ENCODE data around the gene GDF7.

DNA sequence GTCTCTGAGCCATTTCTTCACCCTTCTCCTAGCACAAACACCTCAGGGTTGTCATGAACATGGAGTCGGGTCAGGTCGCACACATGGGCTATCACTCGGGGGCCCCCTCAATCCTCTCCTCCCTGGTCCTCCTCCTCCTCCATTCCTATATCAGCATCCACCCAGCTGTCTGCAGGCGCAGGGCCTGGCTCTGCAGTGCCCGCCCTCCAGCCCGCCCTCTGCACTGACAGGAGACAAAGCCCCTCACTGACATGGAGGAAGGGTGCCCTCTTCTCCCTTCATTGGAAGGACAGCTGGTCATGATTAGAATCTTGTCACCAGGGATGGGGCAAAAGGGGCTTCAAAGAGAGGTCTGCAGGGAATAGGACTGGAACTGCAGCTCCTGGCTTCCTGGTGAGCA is 37.8 kb upstream of the GDF7 start:
- TF ChIP-seq, protein P1, sequence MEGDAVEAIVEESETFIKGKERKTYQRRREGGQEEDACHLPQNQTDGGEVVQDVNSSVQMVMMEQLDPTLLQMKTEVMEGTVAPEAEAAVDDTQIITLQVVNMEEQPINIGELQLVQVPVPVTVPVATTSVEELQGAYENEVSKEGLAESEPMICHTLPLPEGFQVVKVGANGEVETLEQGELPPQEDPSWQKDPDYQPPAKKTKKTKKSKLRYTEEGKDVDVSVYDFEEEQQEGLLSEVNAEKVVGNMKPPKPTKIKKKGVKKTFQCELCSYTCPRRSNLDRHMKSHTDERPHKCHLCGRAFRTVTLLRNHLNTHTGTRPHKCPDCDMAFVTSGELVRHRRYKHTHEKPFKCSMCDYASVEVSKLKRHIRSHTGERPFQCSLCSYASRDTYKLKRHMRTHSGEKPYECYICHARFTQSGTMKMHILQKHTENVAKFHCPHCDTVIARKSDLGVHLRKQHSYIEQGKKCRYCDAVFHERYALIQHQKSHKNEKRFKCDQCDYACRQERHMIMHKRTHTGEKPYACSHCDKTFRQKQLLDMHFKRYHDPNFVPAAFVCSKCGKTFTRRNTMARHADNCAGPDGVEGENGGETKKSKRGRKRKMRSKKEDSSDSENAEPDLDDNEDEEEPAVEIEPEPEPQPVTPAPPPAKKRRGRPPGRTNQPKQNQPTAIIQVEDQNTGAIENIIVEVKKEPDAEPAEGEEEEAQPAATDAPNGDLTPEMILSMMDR (IDR thresholded peaks at IDR 0.05) = no peak
- TF ChIP-seq POLR2A (IDR thresholded peaks at IDR 0.05) = no peak
